Measurements from ENCODE around the gene IFI30.

DNA sequence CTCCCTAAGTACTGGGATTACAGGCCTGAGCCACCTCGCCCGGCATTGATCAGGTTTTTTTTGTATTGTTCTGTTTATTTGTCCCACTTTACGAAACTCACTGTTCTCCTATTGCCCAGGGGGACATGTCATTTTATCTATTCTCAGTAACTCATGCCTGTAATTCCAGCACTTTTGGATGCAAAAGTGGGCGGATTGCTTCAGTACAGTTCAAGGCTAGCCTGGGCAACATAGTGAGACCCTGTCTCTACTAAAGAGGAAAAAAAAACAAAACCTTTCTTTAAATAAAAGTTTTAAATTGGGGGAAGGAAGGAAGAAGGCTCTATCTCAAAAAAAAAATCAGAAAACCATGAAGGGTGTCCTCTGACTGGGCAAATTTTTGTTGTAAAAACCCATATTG lies 16.7 kb downstream of the IFI30 start:
- TF ChIP-seq, protein P1, sequence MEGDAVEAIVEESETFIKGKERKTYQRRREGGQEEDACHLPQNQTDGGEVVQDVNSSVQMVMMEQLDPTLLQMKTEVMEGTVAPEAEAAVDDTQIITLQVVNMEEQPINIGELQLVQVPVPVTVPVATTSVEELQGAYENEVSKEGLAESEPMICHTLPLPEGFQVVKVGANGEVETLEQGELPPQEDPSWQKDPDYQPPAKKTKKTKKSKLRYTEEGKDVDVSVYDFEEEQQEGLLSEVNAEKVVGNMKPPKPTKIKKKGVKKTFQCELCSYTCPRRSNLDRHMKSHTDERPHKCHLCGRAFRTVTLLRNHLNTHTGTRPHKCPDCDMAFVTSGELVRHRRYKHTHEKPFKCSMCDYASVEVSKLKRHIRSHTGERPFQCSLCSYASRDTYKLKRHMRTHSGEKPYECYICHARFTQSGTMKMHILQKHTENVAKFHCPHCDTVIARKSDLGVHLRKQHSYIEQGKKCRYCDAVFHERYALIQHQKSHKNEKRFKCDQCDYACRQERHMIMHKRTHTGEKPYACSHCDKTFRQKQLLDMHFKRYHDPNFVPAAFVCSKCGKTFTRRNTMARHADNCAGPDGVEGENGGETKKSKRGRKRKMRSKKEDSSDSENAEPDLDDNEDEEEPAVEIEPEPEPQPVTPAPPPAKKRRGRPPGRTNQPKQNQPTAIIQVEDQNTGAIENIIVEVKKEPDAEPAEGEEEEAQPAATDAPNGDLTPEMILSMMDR (conservative IDR thresholded peaks at IDR 0.05 in 1 of 2, IDR thresholded peaks at IDR 0.05 in 1 of 2; ENCODE audit: extremely low read depth in 1 of 2, insufficient read depth in 1 of 2, low read depth in 1 of 2, low read length in 2 of 2), result no peak
- TF ChIP-seq EZH2 (IDR thresholded peaks at IDR 0.05; ENCODE audit: borderline replicate concordance, low read length), result no peak
